CD4-positive, alpha-beta T cell (primary cell): ENCODE data around the gene POU3F1. TPM values are rescaled to one million over a fixed set of nuclear protein-coding genes. Genes with fewer than 3 reads are reported as not detected.

ENCODE experiments used
- ATAC-seq: fragments of 200-7000 bp; cut with Tn5 transposase; one replicate; pipeline ENCODE4 v1.10.0; 2022; ENCODE audit warnings: mild to moderate bottlenecking; ENCODE audit not compliant: poor library complexity
- CTCF ChIA-PET: fragments of 350-600 bp; sonication (Branson Sonifier 250); formaldehyde crosslinking; loops from one replicate; lab custom pipeline; 2021; ENCODE audit warnings: antibody characterized with exemption, inconsistent platforms; lab: Charles Lee
- POLR2A ChIA-PET: fragments of 350-600 bp; sonication (Branson Sonifier 250); formaldehyde crosslinking; loops from one replicate; lab custom pipeline; 2021; ENCODE audit warnings: antibody characterized with exemption, inconsistent platforms; lab: Charles Lee
- DNase-seq, 14 experiments: peaks; one replicate each; pipeline ENCODE4 v3.0.0-alpha.2; 2013 to 2020; ENCODE audit warnings: mixed read lengths in 2 of 14
- H3K27ac ChIP-seq, 2 donors: one replicate each; pipeline versions ENCODE4 v1.5.1 to v1.7.0; 2013; ENCODE audit warnings: low read length in 2 of 2, low read depth in 1 of 2, mild to moderate bottlenecking in 1 of 2
- H3K27me3 ChIP-seq, 2 experiments: 1 replicate in 1 of 2; 2 replicates in 1 of 2; pipeline versions ENCODE4 v1.6.1 to v1.7.0; 2013; ENCODE audit warnings: low read length in 2 of 2, control low read depth in 1 of 2, mild to moderate bottlenecking in 1 of 2, moderate library complexity in 1 of 2; ENCODE audit not compliant: insufficient read depth in 2 of 2, control insufficient read depth in 1 of 2
- H3K36me3 ChIP-seq: one replicate; pipeline ENCODE4 v1.6.1; 2013; ENCODE audit warnings: low read length, control low read depth; ENCODE audit not compliant: insufficient read depth
- H3K4me1 ChIP-seq: one replicate; pipeline ENCODE4 v1.6.1; 2013; ENCODE audit warnings: low read length, control low read depth; ENCODE audit not compliant: insufficient read depth
- H3K4me3 ChIP-seq: one replicate; pipeline ENCODE4 v1.5.1; 2013; ENCODE audit warnings: mild to moderate bottlenecking, low read length, moderate library complexity
- H3K9me3 ChIP-seq, 2 experiments: 1 replicate in 1 of 2; 2 replicates in 1 of 2; pipeline versions ENCODE4 v1.6.1 to v1.7.0; 2013; ENCODE audit warnings: low read length in 2 of 2, mild to moderate bottlenecking in 2 of 2, control low read depth in 1 of 2, moderate library complexity in 1 of 2; ENCODE audit not compliant: control insufficient read depth in 1 of 2, insufficient read depth in 1 of 2
- H3K27ac Mint-ChIP-seq: one replicate; pipeline ENCODE4 v1.8.0; 2020; ENCODE audit warnings: mixed read lengths
- H3K27me3 Mint-ChIP-seq: one replicate; pipeline ENCODE4 v1.8.0; 2021; ENCODE audit warnings: mixed read lengths
- H3K36me3 Mint-ChIP-seq: one replicate; pipeline ENCODE4 v1.8.0; 2021; ENCODE audit warnings: low read depth, mixed read lengths
- H3K4me1 Mint-ChIP-seq: one replicate; pipeline ENCODE4 v1.8.0; 2021; ENCODE audit warnings: low read depth, mixed read lengths
- H3K4me3 Mint-ChIP-seq: one replicate; pipeline ENCODE4 v1.8.0; 2020; ENCODE audit warnings: mild to moderate bottlenecking, mixed read lengths
- H3K9me3 Mint-ChIP-seq: one replicate; pipeline ENCODE4 v1.8.0; 2020; ENCODE audit warnings: mixed read lengths
- intact Hi-C, 2 experiments: fragments of 100-400 bp; cut with DNase I in 1 of 2; cut with micrococcal nuclease in 1 of 2; formaldehyde crosslinking; loops; one replicate each; pipeline versions ENCODE4 v1.15.1 to v1.9.0; 2023 to 2025; cut with DNase I, micrococcal nuclease
- total RNA-seq, 174 experiments: library from RNA in 2 of 174; stranded (reverse) in 2 of 174; gene quantifications; one replicate each; pipeline ENCODE4 v1.2.3 and lab custom pipeline; 2021 to 2026
- TF ChIP-seq, protein P1 (sequence below): fragments of 200-600 bp; IDR thresholded peaks from one replicate; pipeline ENCODE4 v1.8.0; 2022; ENCODE audit warnings: antibody characterized with exemption, mild to moderate bottlenecking

The POU3F1 gene
- total RNA-seq, 2 experiments from 2014 or later: 0.22 to 0.27 TPM

DNA sequence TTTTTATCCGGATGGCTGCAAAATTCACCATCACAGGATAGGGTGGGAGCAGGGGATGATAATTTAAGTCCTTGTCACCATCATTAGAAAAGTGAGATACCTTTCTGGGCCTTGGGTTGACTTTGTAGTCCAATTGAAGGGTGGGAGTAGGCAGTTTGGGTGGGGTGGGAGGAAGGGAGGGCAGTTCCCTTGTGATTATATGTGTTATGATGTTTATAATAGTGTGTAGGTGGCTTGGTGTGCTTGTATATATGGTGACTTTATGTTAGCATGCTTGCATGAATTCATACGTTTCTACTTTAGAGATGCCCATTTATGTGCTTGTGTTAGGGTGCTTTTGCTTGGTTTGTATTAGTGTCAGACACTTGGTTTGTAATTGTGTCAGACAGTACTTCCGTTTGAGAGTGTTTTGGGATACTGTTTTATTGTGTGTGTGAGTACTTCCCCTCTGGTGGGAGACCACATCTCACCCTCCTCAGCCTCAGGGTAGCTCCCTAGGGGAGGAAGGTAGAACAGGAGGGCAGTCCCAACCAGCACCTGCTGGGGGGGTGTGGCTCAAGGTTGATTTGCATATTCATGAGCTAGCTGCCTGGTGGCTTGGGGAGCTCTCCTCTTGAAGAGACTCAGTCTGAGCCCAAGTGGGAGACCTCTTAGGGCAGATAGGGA, 6.3 kb upstream of the POU3F1 start:
- ATAC-seq (peak; percentile 44), DNase-seq (peak in 1 of 14 experiments; percentile 38)
- H3K4me1 Mint-ChIP-seq: no peaks in the 10 kb centered on the region
- Histone ChIP-seq H3K4me3 (no peak overlapping the region), H3K27me3 (no peaks in the 10 kb centered on the region), H3K27ac (no peak overlapping the region), H3K9me3 (no peaks in the 10 kb centered on the region), H3K4me1 (peaks cover 3% of the 10 kb centered on the region), H3K36me3 (no peaks in the 10 kb centered on the region)
- intact Hi-C loops: no loop called here
- POLR2A ChIA-PET: no interaction called here
- TF ChIP-seq, protein P1, sequence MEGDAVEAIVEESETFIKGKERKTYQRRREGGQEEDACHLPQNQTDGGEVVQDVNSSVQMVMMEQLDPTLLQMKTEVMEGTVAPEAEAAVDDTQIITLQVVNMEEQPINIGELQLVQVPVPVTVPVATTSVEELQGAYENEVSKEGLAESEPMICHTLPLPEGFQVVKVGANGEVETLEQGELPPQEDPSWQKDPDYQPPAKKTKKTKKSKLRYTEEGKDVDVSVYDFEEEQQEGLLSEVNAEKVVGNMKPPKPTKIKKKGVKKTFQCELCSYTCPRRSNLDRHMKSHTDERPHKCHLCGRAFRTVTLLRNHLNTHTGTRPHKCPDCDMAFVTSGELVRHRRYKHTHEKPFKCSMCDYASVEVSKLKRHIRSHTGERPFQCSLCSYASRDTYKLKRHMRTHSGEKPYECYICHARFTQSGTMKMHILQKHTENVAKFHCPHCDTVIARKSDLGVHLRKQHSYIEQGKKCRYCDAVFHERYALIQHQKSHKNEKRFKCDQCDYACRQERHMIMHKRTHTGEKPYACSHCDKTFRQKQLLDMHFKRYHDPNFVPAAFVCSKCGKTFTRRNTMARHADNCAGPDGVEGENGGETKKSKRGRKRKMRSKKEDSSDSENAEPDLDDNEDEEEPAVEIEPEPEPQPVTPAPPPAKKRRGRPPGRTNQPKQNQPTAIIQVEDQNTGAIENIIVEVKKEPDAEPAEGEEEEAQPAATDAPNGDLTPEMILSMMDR: no peak
- H3K4me3 Mint-ChIP-seq: no peak overlapping the region
- H3K27me3 Mint-ChIP-seq: peaks cover 22% of the 10 kb centered on the region
- CTCF ChIA-PET: no interaction called here
- no peaks in the 10 kb centered on the region for H3K36me3 Mint-ChIP-seq
- H3K9me3 Mint-ChIP-seq: no peaks in the 10 kb centered on the region
- H3K27ac Mint-ChIP-seq: no peak overlapping the region

DNA sequence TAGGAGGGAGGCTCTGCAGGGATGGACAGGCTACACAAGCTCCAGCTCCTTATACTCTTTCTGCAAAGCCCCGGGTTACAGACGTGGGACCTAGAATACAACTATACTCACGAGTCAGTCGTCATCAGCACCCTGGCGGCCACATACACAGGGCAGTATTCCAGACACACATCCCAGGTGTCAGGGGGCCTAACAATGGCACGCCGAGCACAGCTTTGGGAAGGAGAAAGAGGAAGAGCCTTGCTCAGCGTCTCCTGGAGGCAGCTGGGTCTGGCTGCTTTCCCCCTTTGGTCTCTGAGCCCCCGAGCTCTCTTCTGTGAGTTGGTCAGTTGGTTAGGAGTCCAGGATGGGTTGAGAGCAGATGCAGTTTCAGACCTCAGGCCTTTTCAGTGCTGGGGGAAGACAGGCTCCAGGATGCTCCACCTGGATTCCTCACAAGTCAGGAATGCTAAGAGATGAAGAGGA, 4.5 kb upstream of the POU3F1 start:
- DNase-seq (no peak), ATAC-seq (no peak)
- ChIA-PET CTCF (no interaction called here), POLR2A (no interaction called here)
- Histone ChIP-seq H3K9me3 (peaks cover 0 to 5% of the 10 kb centered on the region in 2 experiments), H3K4me1 (peaks cover 8% of the 10 kb centered on the region), H3K27me3 (peaks cover 0 to 2% of the 10 kb centered on the region in 2 experiments), H3K4me3 (no peak overlapping the region), H3K27ac (no peak overlapping the region), H3K36me3 (no peaks in the 10 kb centered on the region)
- Mint-ChIP-seq H3K27me3 (peaks cover 28% of the 10 kb centered on the region), H3K4me3 (no peak overlapping the region), H3K27ac (no peak overlapping the region), H3K36me3 (no peaks in the 10 kb centered on the region), H3K9me3 (no peaks in the 10 kb centered on the region), H3K4me1 (no peaks in the 10 kb centered on the region)
- intact Hi-C loops: no loop called here
- TF ChIP-seq, protein P1: no peak

DNA sequence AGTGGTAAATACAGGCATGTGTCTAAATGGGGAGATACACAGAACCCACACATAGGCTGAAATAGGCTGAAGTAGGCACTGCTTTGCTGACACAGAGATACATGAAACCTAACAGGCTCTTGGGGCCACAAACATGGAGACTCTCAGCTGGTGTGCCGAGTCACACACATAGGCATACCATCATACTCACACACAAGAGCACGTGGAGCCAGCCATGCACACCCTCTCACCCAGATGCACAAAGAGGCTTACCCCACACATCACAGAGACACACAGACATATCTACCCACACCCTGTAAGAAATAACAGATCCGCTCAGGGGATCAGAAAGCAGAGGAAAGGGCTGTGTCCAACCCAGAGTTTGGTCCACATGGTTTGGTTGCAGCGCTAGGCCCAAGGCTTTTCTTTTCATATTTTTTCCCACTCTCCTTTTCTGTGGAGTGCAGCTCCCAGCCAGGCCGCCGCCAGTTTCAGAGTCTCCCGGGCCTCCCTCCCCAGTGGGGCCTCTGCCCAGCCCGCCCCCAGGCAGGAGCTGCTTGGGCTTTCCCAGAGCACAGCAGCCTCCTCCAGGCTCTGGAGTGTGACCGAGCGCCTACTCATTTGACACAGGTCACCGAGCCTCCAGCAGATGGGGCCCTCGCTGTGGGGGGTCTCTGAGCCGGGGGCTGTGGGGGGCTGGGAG, 3.9 kb upstream of the POU3F1 start:
- TF ChIP-seq, protein P1: no peak
- Mint-ChIP-seq H3K4me3 (no peak overlapping the region), H3K4me1 (no peaks in the 10 kb centered on the region), H3K27ac (no peak overlapping the region), H3K9me3 (no peaks in the 10 kb centered on the region), H3K27me3 (peaks cover 24% of the 10 kb centered on the region), H3K36me3 (no peaks in the 10 kb centered on the region)
- CTCF ChIA-PET: no interaction called here
- Histone ChIP-seq H3K36me3 (no peaks in the 10 kb centered on the region), H3K4me1 (peaks cover 12% of the 10 kb centered on the region), H3K27ac (no peak overlapping the region), H3K4me3 (no peak overlapping the region), H3K9me3 (peaks cover 0 to 5% of the 10 kb centered on the region in 2 experiments), H3K27me3 (peaks cover 3 to 4% of the 10 kb centered on the region in 2 experiments)
- POLR2A ChIA-PET: no interaction called here
- DNase-seq (no peak), ATAC-seq (no peak)
- intact Hi-C loops: no loop called here
